Measurements from ENCODE around the gene ARHGAP28.
"Not testable (repeated sequence)": the region's sequence is repeated elsewhere in the genome, so short reads cannot be mapped to it uniquely, and the experiment has no call there.

Gene ARHGAP28

GRCh38 chr18:6776188-6776587, 46.7 kb downstream of the ARHGAP28 start:
- no peak for DNase-seq

- no peak for DNase-seq
Measured at GRCh38 chr18:6777509-6777908, 48.0 kb downstream of the ARHGAP28 start.

GRCh38 chr18:6778459-6779247, 49.1 kb downstream of the ARHGAP28 start:
- DNase-seq = no peak

GRCh38 chr18:6781142-6781714, 51.7 kb downstream of the ARHGAP28 start:
- no peak for DNase-seq

GRCh38 chr18:6781796-6782195, 52.3 kb downstream of the ARHGAP28 start:
- no peak for DNase-seq

- DNase-seq = no peak
Measured at GRCh38 chr18:6782861-6783260, 53.3 kb downstream of the ARHGAP28 start.

- DNase-seq = no peak
Measured at GRCh38 chr18:6784046-6784445, 54.5 kb downstream of the ARHGAP28 start.

GRCh38 chr18:6785001-6785400, 55.5 kb downstream of the ARHGAP28 start:
- no peak for DNase-seq

GRCh38 chr18:6785411-6785810, 55.9 kb downstream of the ARHGAP28 start:
- DNase-seq = no peak

- no peak for DNase-seq
Measured at GRCh38 chr18:6792391-6792790, 62.9 kb downstream of the ARHGAP28 start.

GRCh38 chr18:6793455-6793854, 63.9 kb downstream of the ARHGAP28 start:
- DNase-seq = no peak

GRCh38 chr18:6793986-6794385, 64.5 kb downstream of the ARHGAP28 start:
- DNase-seq = no peak

GRCh38 chr18:6795307-6795706, 65.8 kb downstream of the ARHGAP28 start:
- no peak for DNase-seq

- DNase-seq = no peak
Measured at GRCh38 chr18:6796511-6796910, 67.0 kb downstream of the ARHGAP28 start.

- no peak for DNase-seq
Measured at GRCh38 chr18:6797171-6797570, 67.7 kb downstream of the ARHGAP28 start.

- DNase-seq = no peak
Measured at GRCh38 chr18:6798896-6799295, 69.4 kb downstream of the ARHGAP28 start.

- DNase-seq = not testable (repeated sequence)
Measured at GRCh38 chr18:6800309-6800708, 70.8 kb downstream of the ARHGAP28 start.

GRCh38 chr18:6807515-6808257, 78.2 kb downstream of the ARHGAP28 start:
- no peak for DNase-seq

GRCh38 chr18:6810191-6810590, 80.7 kb downstream of the ARHGAP28 start:
- no peak for DNase-seq

GRCh38 chr18:6811816-6812215, 82.3 kb downstream of the ARHGAP28 start:
- no peak for DNase-seq

GRCh38 chr18:6814882-6815425, 85.4 kb downstream of the ARHGAP28 start:
- no peak for DNase-seq

GRCh38 chr18:6816154-6816553, 86.6 kb downstream of the ARHGAP28 start:
- no peak for DNase-seq

GRCh38 chr18:6819332-6819731, 89.8 kb downstream of the ARHGAP28 start:
- DNase-seq = no peak

GRCh38 chr18:6820314-6820713, 90.8 kb downstream of the ARHGAP28 start:
- DNase-seq = no peak
